Measurements from ENCODE around the gene MAGEA3. TPM values are rescaled to one million over a fixed set of nuclear protein-coding genes. Genes with fewer than 3 reads are reported as not detected.
"Not testable (repeated sequence)": the region's sequence is repeated elsewhere in the genome, so short reads cannot be mapped to it uniquely, and the experiment has no call there.

MAGEA3 gene
- total and polyA plus RNA-seq, 7 donors = not detected

DNA sequence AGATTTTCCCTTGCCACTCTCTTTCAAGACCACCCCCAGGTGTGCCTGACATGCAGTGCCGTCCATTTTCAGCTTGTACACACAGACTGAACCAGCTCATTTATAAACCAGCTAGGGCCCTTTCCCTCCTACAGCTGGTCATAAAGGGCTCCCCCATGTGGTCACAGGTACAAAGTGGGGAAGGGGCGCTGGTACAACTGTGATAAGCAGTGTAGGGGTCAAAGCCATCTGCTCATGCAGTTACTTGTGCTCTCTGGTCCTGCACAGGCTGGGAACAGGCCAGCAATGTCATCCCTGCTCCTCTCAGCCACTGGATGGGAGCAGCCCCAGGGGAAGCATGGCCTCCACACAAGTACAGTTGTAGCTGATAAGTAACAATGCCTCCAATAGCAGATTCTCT, 40.3 kb upstream of the MAGEA3 start:
- DNase-seq = no peak
- TF ChIP-seq POLR2A (IDR thresholded peaks at IDR 0.05) (no peak), EP300 (IDR thresholded peaks at IDR 0.05) (no peak), POLR2AphosphoS5 (IDR thresholded peaks at IDR 0.05) (no peak), CTCF (IDR thresholded peaks at IDR 0.05) (no peak)

DNA sequence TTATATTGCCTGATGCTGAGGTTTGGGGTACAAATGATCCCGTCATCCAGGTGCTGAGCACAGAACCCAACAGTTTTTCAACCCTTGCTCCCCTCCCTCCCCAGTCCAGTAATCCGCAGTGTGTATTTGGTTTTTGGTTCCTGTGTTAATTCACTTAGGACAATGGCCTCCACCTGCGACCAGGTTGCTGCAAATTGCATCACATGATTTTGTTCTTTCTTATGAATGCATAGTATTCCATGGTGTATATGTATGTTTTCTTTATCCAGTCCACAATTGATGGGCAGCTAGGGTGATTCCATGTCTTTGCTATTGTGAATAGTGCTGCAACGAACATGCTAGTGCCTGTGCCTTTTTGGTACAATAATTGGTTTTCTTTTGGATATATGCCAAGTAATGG, 35.5 kb upstream of the MAGEA3 start:
- no peak for DNase-seq
- no peak overlapping the region for H3K4me3 ChIP-seq
- H3K36me3 ChIP-seq = no peaks in the 10 kb centered on the region
- no peaks in the 10 kb centered on the region for H3K4me1 ChIP-seq
- H3K9me3 ChIP-seq = no peaks in the 10 kb centered on the region
- no peak for TF ChIP-seq CTCF (IDR thresholded peaks at IDR 0.05)
- no peak for TF ChIP-seq POLR2AphosphoS5 (IDR thresholded peaks at IDR 0.05)
- TF ChIP-seq POLR2A (IDR thresholded peaks at IDR 0.05) = no peak
- TF ChIP-seq EP300 (IDR thresholded peaks at IDR 0.05) = no peak
- no peaks in the 10 kb centered on the region for H3K27me3 ChIP-seq
- intact Hi-C loops (cut with DNase I) = no loop called here
- H3K27ac ChIP-seq = no peak overlapping the region
- 55 to 61% methylated on average over 3 to 4 of the region's 4 CpGs for WGBS, 2 donors

More for the DNA sequence above, 40.3 kb upstream of the MAGEA3 start:
- Histone ChIP-seq H3K27ac (no peak overlapping the region), H3K36me3 (no peaks in the 10 kb centered on the region), H3K4me3 (no peak overlapping the region), H3K4me1 (no peaks in the 10 kb centered on the region), H3K27me3 (no peaks in the 10 kb centered on the region), H3K9me3 (no peaks in the 10 kb centered on the region)
- intact Hi-C loops (cut with DNase I) = no loop called here
- 27 to 46% methylated on average over 2 of the region's 2 CpGs for WGBS, 2 donors

- Histone ChIP-seq H3K9me3 (no peaks in the 10 kb centered on the region), H3K4me1 (no peaks in the 10 kb centered on the region), H3K36me3 (no peaks in the 10 kb centered on the region), H3K27ac (no peak overlapping the region), H3K4me3 (no peak overlapping the region), H3K27me3 (no peaks in the 10 kb centered on the region)
- DNase-seq = no peak
- intact Hi-C loops (cut with DNase I) = no loop called here
- TF ChIP-seq POLR2A (IDR thresholded peaks at IDR 0.05) (no peak), EP300 (IDR thresholded peaks at IDR 0.05) (no peak), POLR2AphosphoS5 (IDR thresholded peaks at IDR 0.05) (no peak), CTCF (IDR thresholded peaks at IDR 0.05) (no peak)
- WGBS, 2 donors = 71 to 85% methylated on average over 2 of the region's 2 CpGs
These were observed 24.5 kb upstream of the MAGEA3 start for GRCh38 chrX:152674135-152674534.

GRCh38 chrX:152674652-152675051, 23.9 kb upstream of the MAGEA3 start:
- H3K27ac ChIP-seq; intact Hi-C loops (cut with DNase I); H3K4me1 ChIP-seq; H3K36me3 ChIP-seq; H3K9me3 ChIP-seq; H3K4me3 ChIP-seq; DNase-seq; H3K27me3 ChIP-seq: not testable (repeated sequence)
- 90 to 96% methylated on average over 3 of the region's 3 CpGs for WGBS, 2 donors

DNA sequence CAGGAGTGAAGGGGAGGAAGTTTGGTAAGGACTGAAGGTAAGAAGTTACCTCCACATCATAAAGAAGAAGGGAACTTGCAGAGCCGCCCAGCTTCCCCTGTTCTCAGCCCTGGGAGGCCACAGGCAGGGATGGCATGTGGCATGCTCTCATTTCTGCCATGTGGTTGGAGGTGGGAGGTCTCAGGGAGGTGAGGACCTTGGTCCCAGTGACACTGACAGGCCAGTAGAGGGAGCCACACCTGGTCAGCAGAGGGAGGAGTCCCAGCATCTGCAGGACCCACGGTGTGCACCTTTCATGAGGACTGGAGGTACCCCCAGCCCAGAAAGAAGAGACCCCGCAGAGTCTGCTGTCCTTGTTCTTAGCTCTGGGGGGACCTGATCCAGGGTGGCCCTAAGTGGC, 17.6 kb upstream of the MAGEA3 start:
- intact Hi-C loops (cut with DNase I) = not testable (repeated sequence)
- WGBS, 2 donors = no CpG with 5 or more reads among the region's 3 CpGs

GRCh38 chrX:152700390-152700789, 1.8 kb downstream of the MAGEA3 start:
- H3K4me3 ChIP-seq; H3K4me1 ChIP-seq; H3K27ac ChIP-seq; H3K27me3 ChIP-seq; H3K9me3 ChIP-seq; intact Hi-C loops (cut with DNase I); DNase-seq; H3K36me3 ChIP-seq: not testable (repeated sequence)
- WGBS, 2 donors = 89 to 95% methylated on average over 4 of the region's 5 CpGs

More for the DNA sequence above, 17.6 kb upstream of the MAGEA3 start:
- not testable (repeated sequence) for H3K27me3 ChIP-seq, H3K4me3 ChIP-seq, DNase-seq, H3K4me1 ChIP-seq, H3K27ac ChIP-seq, H3K9me3 ChIP-seq, H3K36me3 ChIP-seq

GRCh38 chrX:152706500-152706899, 7.9 kb downstream of the MAGEA3 start:
- H3K4me3 ChIP-seq; H3K27me3 ChIP-seq; H3K36me3 ChIP-seq; H3K9me3 ChIP-seq; intact Hi-C loops (cut with DNase I); DNase-seq; H3K4me1 ChIP-seq; H3K27ac ChIP-seq: not testable (repeated sequence)
- WGBS, 2 donors = 85 to 86% methylated on average over 4 of the region's 7 CpGs

GRCh38 chrX:152709173-152709572, 10.6 kb downstream of the MAGEA3 start, which contains the start of gene CSAG2:
Gene CSAG2 (minus strand): TSS chrX:152709273. CDS start chrX:152709112, 161 bp downstream.
- intact Hi-C loops (cut with DNase I); H3K4me1 ChIP-seq; H3K27ac ChIP-seq; DNase-seq; H3K27me3 ChIP-seq; H3K36me3 ChIP-seq; H3K4me3 ChIP-seq; H3K9me3 ChIP-seq: not testable (repeated sequence)
- WGBS, 2 donors = no CpG with 5 or more reads among the region's 2 CpGs

GRCh38 chrX:152713195-152713594, 14.6 kb downstream of the MAGEA3 start:
- H3K4me1 ChIP-seq; H3K27me3 ChIP-seq; H3K27ac ChIP-seq; H3K36me3 ChIP-seq; DNase-seq; H3K9me3 ChIP-seq; intact Hi-C loops (cut with DNase I); H3K4me3 ChIP-seq: not testable (repeated sequence)
- WGBS, 2 donors = no CpG with 5 or more reads among the region's 5 CpGs
